Measurements from ENCODE around the gene ADORA2B. TPM values are rescaled to one million over a fixed set of nuclear protein-coding genes. Genes with fewer than 3 reads are reported as not detected.
"Not testable (repeated sequence)": the region's sequence is repeated elsewhere in the genome, so short reads cannot be mapped to it uniquely, and the experiment has no call there.

Gene ADORA2B
- total RNA-seq, 1 donor from 2014 or later: 0.32 TPM

DNA sequence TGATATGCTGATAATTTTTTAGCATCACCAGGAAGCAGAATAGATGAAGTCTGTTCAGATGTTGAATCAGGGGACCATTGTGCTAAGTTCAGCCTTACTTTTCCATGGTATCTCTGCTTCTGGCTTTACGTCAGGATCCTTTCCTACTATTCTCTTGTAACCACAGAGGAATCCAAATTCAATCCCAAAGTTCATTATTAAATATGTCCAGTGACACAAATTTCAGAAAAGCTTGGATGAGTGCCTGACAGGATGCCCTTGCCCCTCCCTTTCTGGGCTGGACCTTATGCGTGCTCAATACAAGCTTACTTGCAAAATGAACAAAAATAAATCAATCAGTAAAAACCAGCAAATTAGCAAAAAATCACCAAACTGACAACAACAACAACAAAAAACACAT is 37.6 kb upstream of the ADORA2B start:
- no peak overlapping the region for H3K27ac Mint-ChIP-seq (ENCODE audit: unreplicated experiment)
- peaks cover 4% of the 10 kb centered on the region for H3K9me3 Mint-ChIP-seq (ENCODE audit: unreplicated experiment)
- H3K4me1 Mint-ChIP-seq (ENCODE audit: low read depth, unreplicated experiment): no peaks in the 10 kb centered on the region
- no peak overlapping the region for H3K4me3 Mint-ChIP-seq (ENCODE audit: unreplicated experiment)
- no peaks in the 10 kb centered on the region for H3K36me3 Mint-ChIP-seq (ENCODE audit: unreplicated experiment)
- no peak for DNase-seq
- H3K27me3 Mint-ChIP-seq (ENCODE audit: unreplicated experiment): peaks cover 4% of the 10 kb centered on the region
- TF ChIP-seq, protein P1, sequence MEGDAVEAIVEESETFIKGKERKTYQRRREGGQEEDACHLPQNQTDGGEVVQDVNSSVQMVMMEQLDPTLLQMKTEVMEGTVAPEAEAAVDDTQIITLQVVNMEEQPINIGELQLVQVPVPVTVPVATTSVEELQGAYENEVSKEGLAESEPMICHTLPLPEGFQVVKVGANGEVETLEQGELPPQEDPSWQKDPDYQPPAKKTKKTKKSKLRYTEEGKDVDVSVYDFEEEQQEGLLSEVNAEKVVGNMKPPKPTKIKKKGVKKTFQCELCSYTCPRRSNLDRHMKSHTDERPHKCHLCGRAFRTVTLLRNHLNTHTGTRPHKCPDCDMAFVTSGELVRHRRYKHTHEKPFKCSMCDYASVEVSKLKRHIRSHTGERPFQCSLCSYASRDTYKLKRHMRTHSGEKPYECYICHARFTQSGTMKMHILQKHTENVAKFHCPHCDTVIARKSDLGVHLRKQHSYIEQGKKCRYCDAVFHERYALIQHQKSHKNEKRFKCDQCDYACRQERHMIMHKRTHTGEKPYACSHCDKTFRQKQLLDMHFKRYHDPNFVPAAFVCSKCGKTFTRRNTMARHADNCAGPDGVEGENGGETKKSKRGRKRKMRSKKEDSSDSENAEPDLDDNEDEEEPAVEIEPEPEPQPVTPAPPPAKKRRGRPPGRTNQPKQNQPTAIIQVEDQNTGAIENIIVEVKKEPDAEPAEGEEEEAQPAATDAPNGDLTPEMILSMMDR (IDR thresholded peaks at IDR 0.05; ENCODE audit: partially characterized antibody, unreplicated experiment): no peak

DNA sequence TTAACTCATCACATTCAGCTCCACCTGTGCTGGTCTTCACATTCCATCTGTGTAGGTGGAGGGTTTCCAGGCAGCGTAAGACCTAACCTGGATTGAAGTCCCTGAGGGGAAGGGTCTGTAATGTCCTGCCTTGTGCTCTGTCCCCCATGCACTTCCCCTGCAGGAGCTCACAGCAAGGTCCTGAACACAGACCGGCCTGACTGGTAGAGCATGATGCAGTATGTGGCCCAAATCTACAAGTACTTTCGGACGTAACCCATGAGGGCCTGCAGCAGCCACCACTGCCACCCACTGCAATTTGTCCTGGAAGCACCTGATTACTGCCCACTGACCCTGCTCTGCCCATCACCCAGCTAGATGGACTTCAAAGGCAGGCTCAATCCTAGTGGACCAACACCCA is 36.6 kb upstream of the ADORA2B start:
- TF ChIP-seq, protein P1 (IDR thresholded peaks at IDR 0.05; ENCODE audit: partially characterized antibody, unreplicated experiment): no peak
- H3K27me3 Mint-ChIP-seq (ENCODE audit: unreplicated experiment): peaks cover 8% of the 10 kb centered on the region
- no peak for DNase-seq
- H3K27ac Mint-ChIP-seq (ENCODE audit: unreplicated experiment): no peak overlapping the region
- no peaks in the 10 kb centered on the region for H3K36me3 Mint-ChIP-seq (ENCODE audit: unreplicated experiment)
- H3K4me1 Mint-ChIP-seq (ENCODE audit: low read depth, unreplicated experiment): no peaks in the 10 kb centered on the region
- H3K9me3 Mint-ChIP-seq (ENCODE audit: unreplicated experiment): peaks cover 4% of the 10 kb centered on the region
- no peak overlapping the region for H3K4me3 Mint-ChIP-seq (ENCODE audit: unreplicated experiment)

DNA sequence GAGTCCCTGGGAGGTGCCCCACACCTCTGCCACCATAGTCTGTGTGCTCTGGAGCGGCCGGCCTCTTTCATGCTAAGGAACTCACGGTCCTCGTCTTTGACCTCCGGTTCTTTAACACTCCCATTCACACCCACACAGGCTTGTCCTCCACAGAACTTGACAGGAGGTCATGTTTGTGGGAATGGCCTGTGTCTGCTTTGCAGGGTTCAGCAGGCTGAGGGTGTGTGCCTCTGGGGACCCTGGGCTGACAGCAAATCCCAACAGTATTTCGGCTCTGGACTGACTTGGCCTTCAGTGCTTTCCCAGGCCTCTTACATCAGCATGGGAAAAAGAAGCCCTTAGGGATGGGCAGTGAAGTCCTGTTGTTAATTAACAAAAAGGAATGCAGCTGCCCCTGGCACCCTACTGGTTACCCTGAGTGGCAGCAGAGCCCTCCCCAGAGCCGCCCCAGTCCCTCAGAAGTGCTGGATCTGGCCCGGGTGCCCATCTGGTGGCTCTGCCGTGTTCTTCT is 35.4 kb upstream of the ADORA2B start:
- TF ChIP-seq, protein P1 (IDR thresholded peaks at IDR 0.05; ENCODE audit: partially characterized antibody, unreplicated experiment): no peak
- H3K36me3 Mint-ChIP-seq (ENCODE audit: unreplicated experiment): no peaks in the 10 kb centered on the region

DNA sequence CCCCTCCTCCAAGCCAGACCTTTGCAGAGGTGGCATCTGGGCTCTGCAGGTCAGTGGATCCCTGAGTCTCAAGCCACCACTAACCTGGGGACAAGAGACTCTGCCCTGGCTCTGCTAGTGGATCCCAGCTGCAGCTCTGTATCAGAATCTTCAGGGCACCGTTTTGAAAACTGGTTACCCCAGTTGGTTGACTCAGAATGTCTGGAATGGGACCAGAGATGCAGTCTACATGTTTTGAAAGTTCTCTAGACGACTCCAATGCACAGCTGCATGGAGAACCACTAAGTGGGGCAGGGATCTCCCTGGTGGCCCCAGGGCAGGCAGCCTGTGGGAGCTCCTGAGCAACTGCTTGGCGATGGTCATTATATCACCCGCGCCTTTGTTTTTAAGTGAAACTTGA is 34.1 kb upstream of the ADORA2B start:
- no peak overlapping the region for H3K27ac Mint-ChIP-seq (ENCODE audit: unreplicated experiment)
- peaks cover 4% of the 10 kb centered on the region for H3K9me3 Mint-ChIP-seq (ENCODE audit: unreplicated experiment)
- H3K27me3 Mint-ChIP-seq (ENCODE audit: unreplicated experiment): peaks cover 10% of the 10 kb centered on the region
- no peaks in the 10 kb centered on the region for H3K36me3 Mint-ChIP-seq (ENCODE audit: unreplicated experiment)
- TF ChIP-seq, protein P1 (IDR thresholded peaks at IDR 0.05; ENCODE audit: partially characterized antibody, unreplicated experiment): no peak
- no peak for DNase-seq
- H3K4me1 Mint-ChIP-seq (ENCODE audit: low read depth, unreplicated experiment): no peaks in the 10 kb centered on the region
- H3K4me3 Mint-ChIP-seq (ENCODE audit: unreplicated experiment): no peak overlapping the region

More for the DNA sequence above, 35.4 kb upstream of the ADORA2B start:
- H3K4me1 Mint-ChIP-seq (ENCODE audit: low read depth, unreplicated experiment): no peaks in the 10 kb centered on the region
- no peak for DNase-seq
- no peak overlapping the region for H3K27ac Mint-ChIP-seq (ENCODE audit: unreplicated experiment)
- peaks cover 4% of the 10 kb centered on the region for H3K9me3 Mint-ChIP-seq (ENCODE audit: unreplicated experiment)
- H3K27me3 Mint-ChIP-seq (ENCODE audit: unreplicated experiment): peaks cover 10% of the 10 kb centered on the region
- no peak overlapping the region for H3K4me3 Mint-ChIP-seq (ENCODE audit: unreplicated experiment)

DNA sequence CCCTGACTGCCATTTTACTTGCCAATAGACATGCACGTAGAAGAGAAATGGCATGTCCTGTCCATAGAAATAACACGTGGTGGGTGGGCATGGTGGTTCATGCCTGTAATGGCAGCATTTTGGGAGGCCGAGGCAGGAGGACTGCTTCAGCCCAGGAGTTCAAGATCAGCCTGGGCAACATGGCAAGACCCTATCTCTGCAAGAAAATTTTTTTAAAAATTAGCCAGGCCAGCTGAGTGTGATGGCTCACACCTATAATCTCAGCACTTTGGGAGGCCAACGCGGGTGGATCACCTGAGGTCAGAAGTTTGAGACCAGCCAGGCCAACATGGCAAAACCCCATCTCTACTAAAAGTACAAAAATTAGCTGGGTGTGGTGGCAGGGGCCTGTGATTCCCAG is 33.2 kb upstream of the ADORA2B start:
- not testable (repeated sequence) for DNase-seq; H3K4me3 Mint-ChIP-seq (ENCODE audit: unreplicated experiment); H3K9me3 Mint-ChIP-seq (ENCODE audit: unreplicated experiment); H3K4me1 Mint-ChIP-seq (ENCODE audit: low read depth, unreplicated experiment); H3K36me3 Mint-ChIP-seq (ENCODE audit: unreplicated experiment); H3K27ac Mint-ChIP-seq (ENCODE audit: unreplicated experiment)
- H3K27me3 Mint-ChIP-seq (ENCODE audit: unreplicated experiment): peaks cover 10% of the 10 kb centered on the region

All from glutamatergic neuron (in vitro differentiated cells).